LHCN-M2 (cell line): ENCODE measurements around the gene ADGRF3. TPM values are rescaled to one million over a fixed set of nuclear protein-coding genes. Genes with fewer than 3 reads are reported as not detected.
"Not testable (repeated sequence)": the region's sequence is repeated elsewhere in the genome, so short reads cannot be mapped to it uniquely, and the experiment has no call there.

Experiments used
- DNase-seq: peaks from one replicate; pipeline ENCODE4 v3.0.0-alpha.2; 2012; ENCODE audit warnings: low read depth
- total RNA-seq: library from RNA; depleted of rRNA; stranded (reverse); fragments of >200 nt; gene quantifications from 2 replicates; pipeline ENCODE4 v1.2.3, GENCODE V29; 2014

Gene ADGRF3
- total RNA-seq, 1 experiment from 2014 or later, result 0.11 TPM

DNA sequence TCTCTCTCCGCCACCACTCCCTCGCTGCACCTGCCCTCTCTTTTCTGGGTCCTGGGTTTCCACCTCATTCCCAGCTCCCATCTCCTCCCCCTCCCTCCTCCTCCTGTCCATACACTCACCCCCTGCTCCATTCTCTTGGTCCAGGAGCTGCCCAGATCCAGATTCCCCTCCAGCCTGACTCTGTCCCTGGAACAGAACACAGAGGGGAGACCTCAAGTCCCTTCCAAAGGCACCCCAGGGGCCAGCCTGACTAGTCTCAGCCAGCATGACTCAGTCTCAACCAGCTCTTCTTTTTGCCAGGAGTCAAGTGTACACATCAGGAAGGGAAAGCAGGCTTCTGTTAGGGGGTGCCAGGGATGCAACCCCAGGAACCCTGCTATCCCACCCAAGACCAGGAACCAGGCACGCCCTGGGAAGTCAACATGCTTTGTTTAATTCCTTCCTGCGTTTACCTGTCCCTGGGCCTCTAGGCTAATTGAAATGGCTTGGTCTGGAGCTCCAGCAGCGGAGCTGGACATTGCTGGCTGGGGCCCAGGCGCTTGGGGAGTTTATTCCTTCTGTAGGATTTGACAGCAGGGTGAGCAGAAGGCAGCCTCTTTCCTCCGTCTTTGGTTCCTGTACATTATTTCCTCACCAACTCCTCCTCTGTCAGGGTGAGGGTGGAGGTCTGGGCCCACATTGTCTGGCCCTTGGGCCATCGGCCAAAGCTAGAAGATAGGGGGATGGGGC, 29.0 kb downstream of the ADGRF3 start:
- no peak for DNase-seq

DNA sequence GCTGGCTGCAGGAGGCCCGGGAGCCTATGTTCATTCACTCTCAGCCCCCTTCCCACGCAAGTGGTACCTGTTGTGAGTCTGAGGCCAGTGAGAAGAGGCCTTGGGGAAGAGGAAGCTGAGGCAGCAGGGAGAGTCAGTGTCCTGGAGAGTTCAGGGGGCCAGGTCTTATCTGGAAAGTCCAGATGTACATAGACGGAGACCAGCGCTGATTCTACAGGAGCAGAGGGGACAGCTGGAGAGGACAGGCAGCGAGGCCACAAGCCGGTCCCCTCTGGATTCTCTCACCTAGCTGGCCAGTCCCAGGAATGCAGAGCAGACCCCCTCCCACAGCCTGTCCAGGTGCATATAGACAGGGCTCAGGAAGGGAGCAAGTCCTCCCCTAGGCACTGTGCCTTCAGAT, 29.7 kb downstream of the ADGRF3 start:
- no peak for DNase-seq

- peak; percentile 49 for DNase-seq
Measured at GRCh38 chr2:26316041-26316440, 30.5 kb downstream of the ADGRF3 start.

GRCh38 chr2:26314243-26314642, 32.3 kb downstream of the ADGRF3 start:
- no peak for DNase-seq

GRCh38 chr2:26313446-26313845, 33.1 kb downstream of the ADGRF3 start:
- DNase-seq, result no peak

DNA sequence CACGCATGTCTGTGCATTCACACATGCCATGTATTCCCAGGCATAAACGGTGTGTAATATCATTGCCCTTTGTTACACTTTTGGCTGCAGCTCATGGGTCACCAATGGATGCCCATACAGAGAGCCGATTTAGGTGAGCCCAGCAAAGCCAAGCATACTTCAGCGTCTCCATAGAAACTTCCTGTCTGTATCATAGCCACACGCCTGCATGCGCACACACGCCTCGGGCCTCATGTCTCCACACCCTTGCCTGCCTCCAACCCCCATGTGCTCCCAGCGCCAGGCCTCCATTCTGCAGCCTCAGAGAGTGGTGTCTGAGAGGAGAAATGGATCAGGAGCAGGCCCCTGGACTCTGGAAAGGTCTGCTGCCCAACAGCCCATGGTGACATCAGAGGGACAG, 34.1 kb downstream of the ADGRF3 start:
- DNase-seq, result no peak

DNA sequence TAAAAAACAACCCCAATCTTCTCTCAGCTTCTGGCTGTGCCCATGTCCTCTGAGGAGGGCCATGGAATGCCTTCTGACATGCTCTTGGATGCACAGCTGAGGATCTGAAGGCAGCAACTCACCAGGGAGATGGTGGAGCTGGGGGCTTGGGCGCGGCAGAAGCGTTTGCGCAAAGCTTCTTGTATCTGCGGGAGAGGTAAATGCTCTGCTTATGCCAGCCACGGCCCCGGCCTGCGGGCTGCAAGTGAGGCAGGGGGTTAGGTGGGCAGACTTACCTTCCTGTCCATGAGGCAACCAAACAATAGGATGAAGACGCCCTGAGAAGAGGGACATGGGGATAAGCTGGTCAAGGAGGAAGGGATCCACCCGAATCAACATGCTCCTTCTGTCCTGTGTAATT, 36.7 kb downstream of the ADGRF3 start:
- DNase-seq, result no peak

GRCh38 chr2:26305540-26305939, 41.0 kb downstream of the ADGRF3 start:
- no peak for DNase-seq

DNA sequence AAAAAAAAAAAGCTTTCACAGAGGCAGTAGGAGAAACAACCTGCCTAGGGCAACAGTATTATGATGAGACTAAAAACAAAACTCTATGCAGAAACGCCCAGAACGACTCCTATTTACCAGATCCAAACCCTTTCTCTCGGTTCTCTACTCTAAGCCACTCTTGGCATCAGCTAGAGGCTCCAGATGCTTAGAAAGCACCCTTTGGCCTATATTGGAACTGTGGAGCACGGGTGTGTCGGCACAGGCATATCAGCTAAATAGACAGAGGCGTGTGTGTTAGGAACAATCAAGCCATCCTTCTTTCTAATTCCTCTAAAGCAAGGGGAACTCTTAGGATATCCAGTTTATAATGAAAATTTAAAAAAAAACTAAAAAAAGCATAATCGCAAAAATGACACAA, 41.5 kb downstream of the ADGRF3 start:
- DNase-seq, result not testable (repeated sequence)

- peak; percentile 13 for DNase-seq
Measured at GRCh38 chr2:26302846-26303245, 43.7 kb downstream of the ADGRF3 start.

DNA sequence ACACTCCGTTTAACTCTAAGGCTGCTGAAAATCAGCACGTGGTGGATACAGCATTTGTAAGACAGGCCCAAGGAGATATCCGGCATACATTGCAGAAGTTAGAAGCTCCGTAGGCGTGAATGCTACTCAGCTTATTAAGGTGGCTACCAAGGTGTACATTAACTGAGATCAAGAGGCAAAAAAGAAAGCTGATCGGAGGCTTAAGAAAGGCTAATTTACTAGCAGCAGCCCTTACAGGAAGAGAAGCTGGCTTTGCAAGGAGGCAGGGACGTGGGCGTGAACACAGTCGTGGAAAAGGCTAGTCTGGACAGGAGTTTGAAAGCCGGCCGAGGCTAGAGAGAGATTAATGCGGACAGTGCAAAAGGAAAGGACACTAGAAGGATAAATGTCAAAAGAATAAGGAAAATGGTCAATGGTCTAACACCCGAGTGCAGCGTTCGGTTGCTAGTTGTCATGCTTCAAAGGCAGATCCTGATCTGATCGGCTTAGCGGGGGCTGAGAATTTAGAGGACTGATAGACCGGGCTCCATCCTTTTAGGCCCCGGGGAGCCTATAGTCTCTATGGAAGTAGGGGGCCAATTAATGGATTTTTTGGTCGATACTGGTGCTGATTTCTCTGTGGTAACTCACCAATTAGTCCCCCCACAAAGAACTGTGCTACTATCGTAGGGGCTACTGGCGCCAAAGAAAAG, 46.2 kb downstream of the ADGRF3 start:
- peak; percentile 37 for DNase-seq

DNA sequence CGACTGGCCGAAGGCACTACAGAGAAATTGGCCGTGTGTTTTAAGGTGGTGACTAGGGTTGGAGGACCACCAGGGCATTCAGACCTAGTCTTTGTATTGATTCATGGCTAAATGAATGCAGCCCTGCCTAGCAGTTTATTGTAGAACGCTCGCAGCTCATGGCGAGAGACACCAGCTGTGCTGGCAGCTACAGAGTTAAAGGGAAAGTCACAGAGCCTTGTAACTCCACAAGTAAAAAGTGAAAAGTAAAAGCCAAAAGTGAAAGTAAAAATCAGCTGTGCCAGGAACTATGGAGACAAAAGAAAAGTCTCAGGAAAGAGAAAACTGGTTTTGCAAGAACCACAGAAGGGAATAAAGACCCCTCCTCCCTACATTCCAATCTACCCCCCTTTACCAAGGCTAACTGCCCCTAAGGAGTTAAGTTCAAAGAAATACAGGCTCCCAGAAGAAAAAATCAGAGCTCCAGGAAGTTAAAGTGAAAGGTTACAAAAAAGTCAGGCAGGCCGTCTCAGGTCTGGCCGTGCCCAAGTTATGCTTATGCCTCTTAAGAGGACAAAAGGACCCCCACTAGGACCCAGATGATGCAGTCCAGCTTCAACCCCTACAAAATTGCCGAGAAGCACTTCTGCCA, 47.0 kb downstream of the ADGRF3 start:
- DNase-seq, result peak; percentile 83

GRCh38 chr2:26298638-26299393, 47.8 kb downstream of the ADGRF3 start:
- peak; percentile 44 for DNase-seq

GRCh38 chr2:26298286-26298637, 48.3 kb downstream of the ADGRF3 start:
- no peak for DNase-seq

GRCh38 chr2:26297061-26297460, 49.5 kb downstream of the ADGRF3 start:
- DNase-seq, result no peak

DNA sequence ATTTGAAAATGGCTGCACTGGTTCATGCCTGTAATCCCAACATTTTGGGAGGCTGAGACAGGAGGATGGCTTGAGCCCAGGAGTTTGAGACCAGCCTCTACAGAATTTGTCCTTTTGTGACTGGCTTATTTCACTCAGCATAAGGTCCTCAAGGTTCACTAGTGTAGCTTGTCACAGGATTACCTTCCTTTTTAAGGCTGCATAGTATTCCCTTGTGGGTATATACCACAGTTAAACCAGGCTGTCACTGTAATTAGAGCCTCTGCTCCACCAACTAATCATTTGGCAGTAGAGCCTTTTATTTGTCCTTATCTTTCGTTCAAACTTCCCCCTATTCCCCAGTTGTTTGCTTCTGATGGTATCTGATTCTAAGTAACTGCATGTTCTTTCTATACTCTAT, 51.1 kb downstream of the ADGRF3 start:
- DNase-seq, result no peak

GRCh38 chr2:26292646-26293045, 53.9 kb downstream of the ADGRF3 start:
- peak; percentile 20 for DNase-seq

GRCh38 chr2:26290001-26290400, 56.6 kb downstream of the ADGRF3 start:
- DNase-seq, result no peak

GRCh38 chr2:26285931-26286330, 60.7 kb downstream of the ADGRF3 start:
- no peak for DNase-seq

GRCh38 chr2:26284132-26284531, 62.5 kb downstream of the ADGRF3 start:
- DNase-seq, result peak; percentile 54

GRCh38 chr2:26283606-26284005, 63.0 kb downstream of the ADGRF3 start:
- no peak for DNase-seq

- DNase-seq, result no peak
Measured at GRCh38 chr2:26281226-26281625, 65.4 kb downstream of the ADGRF3 start.
